Activated gamma-delta T cell treated with Interleukin-2 at 50 U/mL for 16 hours (primary cell): ENCODE measurements around the gene CHCHD5.

Experiments
- DNase-seq: peaks from one replicate; pipeline ENCODE4 v3.0.0-alpha.2; 2020

Gene CHCHD5

DNA sequence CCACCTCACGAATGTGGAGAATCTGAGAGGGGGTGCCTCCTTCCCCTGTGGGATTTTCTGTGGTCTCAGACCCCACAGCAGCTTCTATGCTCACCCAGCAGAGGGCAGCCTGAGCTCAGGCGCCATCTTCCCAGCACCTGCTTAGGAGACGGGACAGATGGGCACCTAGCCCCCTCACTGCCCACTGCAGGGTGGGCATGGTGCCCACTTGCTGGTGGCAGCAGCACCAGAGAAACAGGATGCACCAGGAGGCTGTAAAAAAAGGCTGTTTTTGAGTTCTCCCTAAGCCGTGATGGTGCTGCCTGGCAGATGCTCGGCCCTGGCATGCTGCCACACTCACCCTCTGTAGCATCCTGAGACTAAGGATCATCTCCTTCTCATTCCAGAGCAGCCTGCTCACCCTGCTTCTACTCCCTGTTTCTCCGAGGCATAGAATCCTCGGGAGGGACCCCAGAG, 42.2 kb downstream of the CHCHD5 start:
- DNase-seq, result peak; percentile 56

DNA sequence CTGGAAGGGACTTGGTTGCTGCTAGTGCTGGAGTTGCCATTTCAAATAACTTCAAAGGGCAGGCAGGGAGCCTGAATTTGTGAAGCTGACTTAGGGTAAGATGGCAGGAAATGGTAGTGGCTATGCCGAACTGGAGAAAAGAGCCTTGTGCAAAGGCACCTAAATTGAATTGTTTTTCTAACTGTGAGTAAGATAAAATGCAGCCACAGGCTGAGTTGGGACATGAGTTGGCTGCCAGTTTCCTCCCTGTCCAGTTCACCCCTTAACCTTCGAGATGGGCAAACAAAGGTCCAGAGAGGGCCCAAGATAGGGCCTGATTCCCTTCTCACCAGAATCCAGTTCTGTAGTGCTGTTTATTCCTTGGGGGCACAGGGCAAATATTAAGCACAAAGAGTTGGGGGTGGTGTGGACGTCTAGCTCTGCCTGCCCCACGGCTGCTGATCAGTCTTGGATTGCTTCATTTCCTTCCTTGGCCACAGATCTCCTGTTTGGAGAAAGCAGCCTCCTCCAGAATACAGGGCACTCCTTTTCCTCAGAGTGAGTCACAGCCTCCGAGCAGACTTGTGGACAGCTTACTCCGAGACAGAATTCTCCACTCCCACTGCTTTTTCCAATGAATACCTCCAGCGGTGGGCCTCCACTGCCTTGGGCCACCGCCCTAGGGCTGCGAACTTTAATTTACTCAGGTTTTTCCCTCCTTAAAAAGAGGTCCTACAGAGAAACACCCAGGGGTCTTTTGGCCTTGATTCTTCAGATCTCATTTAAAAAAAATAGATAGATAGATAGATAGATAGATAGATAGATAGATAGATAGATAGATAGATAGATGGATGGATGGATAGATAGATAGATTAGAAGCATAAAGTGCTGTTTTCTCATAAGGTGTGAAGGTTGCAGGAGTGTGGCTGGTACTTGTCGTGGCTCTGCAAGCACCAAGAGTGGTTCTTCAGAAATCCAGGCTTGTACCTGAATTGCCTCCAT, 42.9 kb downstream of the CHCHD5 start:
- DNase-seq, result no peak

DNA sequence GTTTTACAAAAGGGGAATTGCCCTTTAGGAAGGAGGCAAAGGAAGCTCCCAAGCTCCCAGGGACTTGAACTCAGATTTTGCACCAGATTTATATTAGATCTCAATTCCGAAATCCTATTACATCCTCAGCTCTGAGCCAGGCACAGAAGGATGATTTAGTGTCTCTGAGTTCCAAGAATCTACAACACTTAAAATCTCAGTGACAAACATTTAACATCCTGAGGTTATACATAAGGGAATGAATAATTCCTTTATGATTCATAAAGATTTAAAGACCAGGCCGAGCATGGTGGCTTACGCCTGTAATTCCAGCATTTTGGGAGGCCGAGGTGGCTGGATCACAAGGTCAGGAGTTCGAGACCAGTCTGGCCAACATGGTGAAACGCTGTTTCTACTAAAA, 44.8 kb downstream of the CHCHD5 start:
- DNase-seq, result no peak

DNA sequence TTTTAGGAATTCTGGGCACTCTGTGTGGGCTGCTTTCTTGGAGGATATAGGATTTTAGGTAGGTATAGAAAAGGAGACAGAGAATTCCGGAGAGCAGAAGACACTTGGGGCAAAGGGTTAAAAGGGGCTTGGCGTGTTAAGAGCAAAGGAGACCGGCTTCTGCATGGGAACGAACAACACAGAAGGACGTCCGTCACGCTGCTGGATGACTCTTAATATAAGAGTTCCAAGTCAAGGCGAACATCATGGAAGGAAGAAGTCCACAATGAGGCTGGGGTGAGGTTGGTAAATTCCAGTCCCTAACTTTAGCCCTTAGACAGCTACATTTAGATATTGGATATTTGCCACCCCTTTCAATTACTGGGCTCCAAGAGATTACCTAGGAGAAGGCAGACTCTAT, 45.4 kb downstream of the CHCHD5 start:
- DNase-seq, result no peak

- DNase-seq, result no peak
Observed at GRCh38 chr2:112630268-112630667, 45.9 kb downstream of the CHCHD5 start.

DNA sequence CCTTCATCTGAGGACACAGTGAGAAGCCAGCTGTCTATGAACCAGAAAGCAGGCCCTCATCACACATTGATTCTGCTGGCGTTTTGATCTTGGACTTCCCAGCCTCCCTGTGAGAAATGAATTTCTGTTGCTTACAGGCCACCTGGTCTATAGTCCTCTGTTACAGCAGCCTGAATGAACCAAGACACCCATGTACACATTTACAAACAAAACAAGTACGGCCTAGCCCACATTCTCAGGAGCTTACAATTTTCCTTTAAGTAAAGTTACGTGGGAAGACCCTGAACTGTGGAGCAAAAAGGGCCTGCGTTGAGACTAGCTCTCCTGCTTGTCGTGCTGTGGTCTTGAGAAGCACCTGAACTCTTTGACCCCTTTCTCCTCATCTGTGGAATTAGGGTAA, 49.3 kb downstream of the CHCHD5 start:
- no peak for DNase-seq

DNA sequence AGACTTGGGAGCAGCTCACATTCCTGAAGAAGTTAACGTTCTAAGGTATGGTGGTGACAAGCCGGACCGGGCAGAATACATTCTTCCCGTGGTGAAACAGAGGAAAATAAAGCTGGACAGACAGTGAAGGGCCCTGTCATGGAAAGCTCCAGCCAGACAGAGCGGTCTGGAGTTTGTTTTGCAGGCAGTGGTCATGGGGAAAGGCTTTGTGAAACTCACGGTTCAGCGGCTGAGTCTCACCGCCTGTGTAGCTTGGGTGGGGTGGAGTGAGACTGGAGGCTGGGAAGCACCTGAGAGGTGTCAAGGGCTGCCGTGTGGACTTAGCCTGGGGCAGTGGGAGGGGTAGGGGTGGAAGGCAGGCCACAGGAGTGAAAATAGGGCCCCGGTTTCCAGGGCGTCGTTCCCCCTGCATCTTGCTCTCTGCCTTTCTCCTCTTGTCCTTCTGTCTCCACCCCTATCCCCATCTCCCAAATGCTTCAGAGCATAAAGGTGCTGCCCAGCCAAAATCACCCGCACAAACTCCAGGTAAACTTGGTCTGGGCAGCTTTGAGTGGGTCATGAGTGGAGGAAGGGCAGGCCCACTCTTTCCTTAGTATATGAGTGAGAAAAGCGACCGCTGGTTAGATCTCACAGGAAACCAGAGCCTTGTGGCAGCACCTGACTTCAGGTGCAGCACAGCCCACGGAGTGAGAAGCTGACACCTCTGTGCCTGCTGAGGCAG, 49.9 kb downstream of the CHCHD5 start:
- DNase-seq, result peak; percentile 41

GRCh38 chr2:112634874-112635157, 50.4 kb downstream of the CHCHD5 start:
- DNase-seq, result no peak

- no peak for DNase-seq
Observed at GRCh38 chr2:112636605-112637288, 52.3 kb downstream of the CHCHD5 start.

GRCh38 chr2:112637289-112637660, 52.9 kb downstream of the CHCHD5 start:
- no peak for DNase-seq
